ENCODE results near the gene BACH2.
"Not testable (repeated sequence)": the region's sequence is repeated elsewhere in the genome, so short reads cannot be mapped to it uniquely, and the experiment has no call there.

The BACH2 gene

DNA sequence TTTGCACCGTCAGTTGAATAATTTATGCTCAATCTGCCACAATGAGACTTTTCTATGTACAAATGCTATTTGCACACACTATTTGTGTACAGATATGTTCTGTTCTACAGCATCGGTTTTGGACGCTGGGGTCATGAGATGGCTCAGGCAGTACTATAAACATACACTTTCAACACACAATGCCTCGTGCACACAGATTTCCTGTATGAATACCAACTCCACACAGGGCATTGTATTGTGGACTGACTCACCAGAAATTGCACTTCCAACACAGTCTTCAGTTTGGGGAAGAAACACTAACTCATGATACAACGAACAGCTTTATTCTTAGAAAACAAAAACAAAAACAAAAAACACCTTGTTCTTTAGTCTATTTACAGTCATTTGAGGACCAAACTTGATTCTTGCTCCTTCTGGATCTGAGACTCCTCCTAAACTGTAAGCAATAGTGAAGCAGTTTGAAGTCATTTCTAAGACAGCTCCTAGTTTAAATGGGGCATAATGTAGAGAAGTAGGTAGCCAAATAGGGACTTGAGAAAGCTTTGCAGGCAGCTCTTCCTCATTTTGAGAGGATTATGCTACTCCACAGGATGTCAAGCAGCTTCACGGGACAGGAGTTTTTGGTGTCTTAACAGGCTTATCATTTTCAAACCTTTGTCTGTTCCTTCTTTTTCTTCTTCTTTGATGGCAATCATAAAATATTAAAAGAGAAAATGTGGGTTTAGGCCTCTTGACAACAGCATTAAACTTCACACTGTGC lies 368.7 kb downstream of the BACH2 start:
- DNase-seq, result no peak

DNA sequence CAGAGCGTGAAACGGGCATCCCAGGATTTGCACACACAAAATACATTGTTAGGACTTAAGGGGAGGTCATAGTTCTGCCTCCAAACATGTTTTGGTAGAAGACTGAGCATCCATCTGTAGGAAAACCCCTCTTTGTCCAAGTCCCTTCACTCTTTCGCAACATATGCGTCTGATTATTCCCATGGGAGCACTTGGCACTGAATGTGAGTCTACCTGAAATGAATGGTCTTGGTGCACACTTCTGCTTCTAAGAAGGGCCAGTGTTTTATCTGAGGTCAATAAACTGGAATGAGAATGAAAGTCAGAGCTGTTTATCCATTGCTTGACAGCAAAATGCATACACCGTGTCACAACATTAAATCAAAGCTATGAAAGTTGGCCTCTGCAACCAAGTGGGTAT lies 369.4 kb downstream of the BACH2 start:
- DNase-seq, result no peak

DNA sequence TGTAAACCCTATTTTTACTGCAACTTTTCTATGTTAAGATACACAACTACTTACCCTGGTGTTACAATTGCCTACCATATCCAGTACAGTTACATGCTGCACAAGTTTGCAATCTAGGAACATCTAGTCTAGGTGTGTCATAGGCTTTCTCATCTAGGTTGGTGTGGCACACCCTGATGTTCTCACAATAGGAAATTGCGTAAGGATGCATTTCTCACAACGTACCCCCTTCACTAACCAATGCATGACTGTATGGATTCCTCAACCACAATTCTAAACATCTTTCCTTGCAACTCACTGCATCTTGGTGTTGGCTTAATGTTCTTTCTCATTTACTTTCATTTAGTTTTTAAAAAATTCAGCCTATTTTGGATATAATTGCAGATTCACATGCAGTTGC lies 370.8 kb downstream of the BACH2 start:
- DNase-seq, result no peak

DNA sequence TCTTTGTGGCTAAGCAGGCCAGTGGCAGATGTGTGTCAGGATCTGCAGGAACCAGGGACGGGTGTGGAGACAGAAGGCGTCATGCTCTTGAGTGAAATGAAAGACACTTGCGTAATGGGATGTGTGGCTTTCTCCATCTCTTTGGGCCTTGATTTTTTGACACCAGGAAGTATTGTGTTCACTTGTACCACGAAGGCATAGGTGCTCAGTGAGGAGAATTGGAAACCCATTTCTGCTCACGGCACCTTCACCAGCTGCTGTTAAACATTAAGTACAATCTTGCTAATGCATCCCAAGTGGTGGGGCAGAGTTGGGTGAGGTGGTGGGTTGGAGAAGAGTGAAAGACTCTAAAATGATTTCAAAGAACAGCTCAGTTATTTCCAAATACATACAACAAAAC lies 372.4 kb downstream of the BACH2 start:
- no peak for DNase-seq

DNA sequence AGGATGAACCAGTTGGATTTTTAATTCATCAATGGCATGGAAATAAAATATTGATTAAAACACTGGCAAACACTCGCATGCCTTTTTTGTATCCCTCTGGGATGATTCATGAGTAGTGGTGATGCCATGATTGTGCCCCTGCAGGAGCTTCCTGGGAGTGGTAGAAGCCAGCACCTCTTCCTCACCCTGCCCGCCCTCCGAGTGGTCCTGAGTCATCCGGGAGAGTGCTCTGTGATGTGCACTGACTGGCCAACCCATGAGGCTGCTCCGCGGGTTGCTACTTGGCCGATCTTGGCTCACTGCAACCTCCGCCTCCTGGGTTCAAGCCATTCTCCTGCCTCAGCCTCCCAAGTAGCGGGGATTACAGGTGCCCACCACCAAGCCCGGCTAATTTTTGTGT lies 375.0 kb downstream of the BACH2 start:
- DNase-seq, result no peak

DNA sequence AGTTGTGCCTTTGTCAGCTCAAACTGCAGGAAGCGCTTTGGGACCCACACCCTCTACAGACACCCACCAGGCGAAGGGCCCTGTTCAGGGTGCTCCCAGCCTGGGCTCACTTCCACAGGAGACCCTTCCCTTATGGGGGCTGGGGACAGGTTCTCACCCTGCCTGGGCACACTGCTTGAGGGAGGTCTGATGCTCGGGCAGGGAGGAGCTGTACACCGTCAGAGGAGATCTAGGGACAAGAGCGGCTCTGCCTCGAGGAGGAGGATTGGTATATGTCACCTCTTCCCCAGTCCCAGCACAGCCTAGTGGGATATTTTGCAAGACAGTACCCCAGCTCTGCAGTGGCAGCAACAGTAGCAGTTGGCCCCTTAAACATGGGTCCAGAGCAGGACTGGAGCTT lies 375.4 kb downstream of the BACH2 start:
- DNase-seq, result no peak

DNA sequence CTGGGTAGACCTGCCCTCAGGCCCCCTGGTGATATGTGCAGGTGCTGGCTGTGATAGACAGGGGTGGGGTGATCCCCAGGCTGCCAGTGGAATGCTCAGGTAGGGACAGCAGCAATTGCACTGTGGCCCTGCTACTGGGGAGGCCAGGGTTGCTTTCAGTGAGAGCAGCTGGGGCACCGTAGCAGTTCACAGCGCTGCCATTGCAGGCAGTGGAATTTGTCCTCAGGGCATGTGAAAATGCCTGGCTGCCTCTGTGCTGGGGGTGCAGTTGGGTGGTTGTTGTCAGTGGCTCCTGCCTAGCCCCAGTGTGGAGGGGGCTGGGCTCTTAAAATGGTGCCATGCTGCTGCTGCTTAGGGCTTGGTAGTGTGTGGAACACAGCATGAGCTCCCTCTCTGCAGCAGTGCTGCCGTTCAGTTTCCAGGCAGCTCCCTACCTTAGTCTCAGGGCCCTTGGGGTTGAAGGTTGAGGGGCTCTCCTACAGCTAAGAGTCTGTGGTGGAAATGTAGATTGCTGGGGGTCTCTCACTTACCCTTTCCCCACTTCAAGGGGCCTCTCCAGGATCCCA lies 378.8 kb downstream of the BACH2 start:
- DNase-seq, result no peak

DNA sequence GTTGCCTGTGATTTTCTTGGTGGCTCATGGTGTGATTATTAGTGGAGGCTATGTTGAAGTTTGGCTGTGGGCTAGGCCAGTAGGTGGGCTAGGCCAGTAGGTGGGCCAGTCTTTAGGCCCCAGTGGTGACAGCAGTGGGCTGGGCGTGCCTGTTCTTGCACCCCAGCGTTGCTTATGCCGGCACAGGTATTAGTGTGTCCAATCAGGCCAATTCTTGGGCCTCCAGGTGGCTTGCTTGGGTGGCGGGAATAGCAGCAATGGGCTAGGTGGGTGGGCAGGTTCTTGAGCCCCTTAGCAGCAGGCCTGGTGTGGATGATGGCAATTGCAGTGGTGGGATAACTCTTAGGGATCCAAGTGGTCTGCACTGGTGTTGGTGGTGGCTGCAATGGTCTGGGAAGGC lies 379.4 kb downstream of the BACH2 start:
- no peak for DNase-seq

DNA sequence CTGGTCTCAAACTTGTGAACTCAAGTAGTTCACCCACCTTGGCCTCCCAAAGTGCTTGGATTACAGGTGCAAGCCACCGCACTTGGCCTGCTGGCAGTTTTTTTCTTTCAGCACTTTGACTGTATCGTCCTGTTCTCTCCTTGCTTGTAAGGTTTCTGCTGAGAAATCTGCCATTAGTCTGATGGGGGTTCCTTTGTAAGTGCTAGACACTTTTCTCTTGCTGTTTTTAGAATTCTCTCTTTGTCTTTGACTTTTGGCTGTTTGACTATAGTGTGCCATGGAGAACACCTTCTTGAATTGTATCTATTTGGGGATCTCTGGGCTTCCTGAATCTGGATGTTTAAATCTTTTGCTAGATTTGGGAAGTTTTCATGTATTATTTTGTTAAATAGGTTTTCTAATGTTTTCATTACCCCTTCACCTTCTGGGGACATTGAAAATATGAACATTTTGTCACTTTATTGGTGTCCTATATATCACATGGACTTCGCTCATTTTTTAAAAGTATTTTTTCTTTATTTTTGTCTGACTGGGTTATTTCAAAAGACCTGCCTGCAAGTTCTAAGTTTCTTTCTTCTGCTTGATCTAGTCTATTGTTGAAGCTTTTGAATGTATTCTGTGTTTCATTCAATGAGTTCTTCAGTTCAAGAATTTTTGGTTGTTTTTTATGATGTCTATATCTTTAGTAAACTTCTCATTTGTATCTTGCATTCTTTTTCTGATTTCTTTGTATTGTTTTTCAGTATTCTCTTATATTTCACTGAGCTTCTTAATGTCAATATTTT lies 380.3 kb downstream of the BACH2 start:
- no peak for DNase-seq

DNA sequence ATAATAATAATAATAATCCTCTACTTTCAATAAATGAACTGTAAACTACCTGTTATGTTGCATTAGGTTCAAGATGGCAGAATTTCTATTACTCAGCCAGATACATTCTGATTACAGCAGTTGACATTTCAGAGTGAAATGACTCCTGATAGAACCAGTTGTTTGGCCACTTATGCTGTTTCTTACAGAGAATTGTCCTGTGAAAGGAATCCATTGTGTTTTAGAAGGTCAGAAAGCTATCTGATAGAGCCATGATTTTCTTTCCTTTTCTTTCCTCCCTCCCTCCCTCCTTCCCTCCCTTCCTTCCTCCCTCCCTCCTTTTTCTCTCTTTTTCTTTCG lies 385.8 kb downstream of the BACH2 start:
- DNase-seq, result no peak

DNA sequence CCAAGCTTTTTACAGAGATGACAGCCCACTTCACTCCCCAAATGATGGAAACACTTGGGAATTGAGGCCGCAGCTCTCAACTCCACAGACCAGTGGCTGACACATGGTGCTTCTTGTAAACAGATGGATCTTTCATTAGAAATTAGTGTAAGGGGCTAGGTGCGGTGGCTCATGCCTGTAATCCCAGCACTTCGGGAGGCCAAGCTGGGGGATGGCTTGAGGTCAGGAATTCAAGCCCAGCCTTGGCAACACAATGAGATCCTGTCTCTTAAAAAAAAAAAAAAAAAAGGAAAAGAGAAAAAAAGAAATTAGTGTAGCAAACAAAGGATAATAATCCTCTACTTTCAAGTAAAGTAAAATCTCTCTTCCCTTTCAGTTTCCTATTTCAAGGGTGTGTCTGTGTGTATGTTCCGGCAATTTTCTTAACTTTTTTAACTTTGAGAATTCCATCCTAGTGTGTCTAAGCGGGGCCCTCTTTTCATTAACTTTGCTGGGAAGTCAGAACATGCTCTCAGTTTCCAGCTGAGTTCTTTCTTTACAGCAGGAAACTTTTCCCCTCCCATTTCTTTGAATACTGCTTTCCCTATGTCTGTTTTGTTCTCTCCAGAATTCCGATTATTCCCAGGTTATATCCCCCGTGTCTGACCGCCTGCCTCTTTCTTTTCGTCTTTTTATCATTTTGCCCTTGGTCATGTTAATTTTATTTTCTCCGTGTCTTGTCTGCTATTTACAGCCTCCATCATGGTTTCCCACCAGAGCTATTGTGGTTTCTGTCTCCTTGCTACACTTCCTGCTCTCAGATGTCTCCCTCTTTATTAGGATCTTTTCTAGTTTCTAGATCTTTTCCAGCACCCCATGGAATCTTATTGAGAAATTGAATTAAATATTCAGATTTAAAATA lies 386.4 kb downstream of the BACH2 start:
- not testable (repeated sequence) for DNase-seq

DNA sequence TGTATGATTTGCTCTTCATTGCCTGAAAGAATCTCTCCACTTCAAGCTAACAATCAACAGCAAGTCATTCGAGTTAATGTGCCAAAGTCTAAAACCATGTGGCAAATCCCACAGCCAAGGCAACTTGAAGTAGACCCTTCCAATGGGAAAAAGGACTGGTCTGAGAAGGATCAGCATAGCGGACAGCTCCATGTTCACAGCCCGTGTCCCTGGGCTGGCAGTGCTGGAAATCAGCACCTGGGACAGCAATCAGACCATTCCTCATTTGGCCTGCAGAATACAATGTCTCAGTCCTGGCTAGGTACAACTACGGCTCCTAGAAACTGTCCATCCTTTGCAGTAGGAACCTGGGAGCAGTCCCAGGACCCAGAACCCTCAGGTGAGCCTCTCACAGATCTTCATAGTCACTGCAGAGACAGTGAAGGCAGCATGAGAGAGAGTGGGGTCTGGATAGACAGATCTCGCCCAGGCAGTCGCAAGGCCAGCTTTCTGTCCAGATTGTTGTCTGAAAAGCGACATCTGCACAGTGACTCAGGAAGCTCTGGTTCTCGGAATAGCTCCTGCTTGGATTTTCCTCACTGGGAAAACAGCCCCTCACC lies 401.3 kb downstream of the BACH2 start:
- peak; percentile 0 for DNase-seq

DNA sequence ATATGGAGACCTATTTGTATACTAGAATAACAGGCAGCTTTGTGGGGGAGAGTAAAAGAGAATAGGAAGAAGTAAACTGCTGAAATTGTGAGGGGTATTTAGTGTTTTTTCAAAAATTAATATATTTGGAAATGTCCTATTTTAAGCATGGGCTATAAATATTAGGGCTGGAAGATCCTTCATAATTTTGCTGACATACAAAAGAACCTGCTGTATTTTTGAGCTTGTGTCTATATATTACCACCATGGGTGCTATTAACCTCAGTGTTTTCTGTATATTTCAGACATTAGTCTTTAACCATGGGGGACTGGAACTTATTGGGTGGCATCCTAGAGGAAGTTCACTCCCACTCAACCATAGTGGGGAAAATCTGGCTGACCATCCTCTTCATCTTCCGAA lies 402.5 kb downstream of the BACH2 start, which contains the start of gene GJA10:
Gene GJA10, plus strand, starts transcription at position 301 of the 400 bp plus-strand sequence. Its CDS starts 0 bp downstream, at position 301.
- DNase-seq, result no peak

DNA sequence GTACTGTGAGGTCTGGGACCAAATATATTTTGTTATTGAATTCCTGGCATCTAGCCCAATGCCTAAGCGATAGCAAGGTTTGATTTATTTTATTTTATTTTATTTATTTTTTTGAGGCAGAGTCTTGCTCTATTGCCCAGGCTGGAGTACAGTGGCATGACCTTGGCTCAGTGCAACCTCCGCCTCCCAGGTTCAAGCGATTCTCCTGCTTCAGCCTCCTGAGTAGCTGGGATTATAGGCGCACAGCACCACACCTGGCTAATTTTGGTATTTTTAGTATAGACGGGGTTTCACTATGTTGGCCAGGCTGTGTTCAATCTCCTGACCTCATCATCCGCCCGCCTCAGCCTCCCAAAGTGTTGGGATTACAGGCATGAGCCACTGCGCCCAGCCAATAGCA lies 404.1 kb downstream of the BACH2 start:
- not testable (repeated sequence) for DNase-seq

DNA sequence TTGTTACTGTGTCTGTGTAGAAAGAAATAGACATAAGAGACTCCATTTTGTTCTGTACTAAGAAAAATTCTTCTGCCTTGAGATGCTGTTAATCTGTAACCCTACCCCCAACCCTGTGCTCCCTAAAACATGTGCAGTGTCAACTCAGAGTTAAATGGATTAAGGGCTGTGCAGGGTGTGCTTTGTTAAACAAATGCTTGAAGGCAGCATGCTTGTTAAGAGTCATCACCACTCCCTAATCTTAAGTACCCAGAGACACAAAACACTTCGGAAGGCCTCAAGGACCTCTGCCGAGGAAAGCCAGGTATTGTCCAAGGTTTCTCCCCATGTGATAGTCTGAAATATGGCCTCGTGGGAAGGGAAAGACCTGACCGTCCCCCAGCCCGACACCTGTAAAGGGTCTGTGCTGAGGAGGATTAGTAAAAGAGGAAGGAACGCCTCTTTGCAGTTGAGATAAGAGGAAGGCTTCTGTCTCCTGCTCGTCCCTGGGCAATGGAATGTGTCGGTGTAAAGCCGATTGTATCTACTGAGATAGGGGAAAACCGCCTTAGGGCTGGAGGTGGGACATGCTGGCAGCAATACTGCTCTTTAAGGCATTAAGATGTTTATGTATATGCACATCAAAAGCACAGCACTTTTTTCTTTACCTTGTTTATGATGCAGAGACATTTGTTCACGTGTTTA lies 405.7 kb downstream of the BACH2 start:
- not testable (repeated sequence) for DNase-seq

DNA sequence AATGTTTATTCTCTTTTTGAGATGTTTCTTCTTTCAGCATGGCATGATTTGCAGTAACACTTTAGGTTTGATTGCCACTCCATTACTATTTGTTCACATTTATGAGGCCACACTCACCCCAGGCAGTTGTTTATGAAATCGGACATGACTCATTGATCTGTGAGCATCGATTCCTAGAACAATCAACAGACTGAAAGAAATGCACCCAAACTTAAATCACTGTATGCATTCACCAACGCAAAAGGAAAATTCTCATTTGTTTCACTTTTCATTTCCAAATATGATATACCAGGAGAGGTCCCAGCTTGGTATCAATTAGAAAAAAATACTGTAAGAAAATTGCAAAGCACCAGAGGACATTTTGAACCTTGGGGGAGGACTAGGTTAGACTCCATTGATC lies 407.8 kb downstream of the BACH2 start:
- DNase-seq, result no peak

DNA sequence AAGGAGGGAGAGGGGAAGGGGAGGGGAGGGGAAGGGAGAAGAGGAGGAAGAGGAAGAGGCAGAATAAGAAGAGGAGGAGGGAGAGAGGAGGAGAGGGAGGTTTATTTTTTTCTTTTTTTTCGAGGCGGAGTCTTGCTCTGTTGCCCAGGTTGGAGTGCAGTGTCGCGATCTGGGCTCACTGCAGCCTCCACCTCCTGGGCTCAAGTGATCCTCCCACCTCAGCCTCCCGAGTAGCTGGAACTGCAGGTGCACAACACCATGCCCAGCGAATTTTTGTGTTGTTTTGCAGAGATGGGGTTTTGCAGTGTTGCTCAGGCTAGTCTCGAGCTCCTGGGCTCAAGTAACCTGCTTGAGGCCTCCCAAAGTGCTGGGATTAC lies 408.5 kb downstream of the BACH2 start:
- no peak for DNase-seq

DNA sequence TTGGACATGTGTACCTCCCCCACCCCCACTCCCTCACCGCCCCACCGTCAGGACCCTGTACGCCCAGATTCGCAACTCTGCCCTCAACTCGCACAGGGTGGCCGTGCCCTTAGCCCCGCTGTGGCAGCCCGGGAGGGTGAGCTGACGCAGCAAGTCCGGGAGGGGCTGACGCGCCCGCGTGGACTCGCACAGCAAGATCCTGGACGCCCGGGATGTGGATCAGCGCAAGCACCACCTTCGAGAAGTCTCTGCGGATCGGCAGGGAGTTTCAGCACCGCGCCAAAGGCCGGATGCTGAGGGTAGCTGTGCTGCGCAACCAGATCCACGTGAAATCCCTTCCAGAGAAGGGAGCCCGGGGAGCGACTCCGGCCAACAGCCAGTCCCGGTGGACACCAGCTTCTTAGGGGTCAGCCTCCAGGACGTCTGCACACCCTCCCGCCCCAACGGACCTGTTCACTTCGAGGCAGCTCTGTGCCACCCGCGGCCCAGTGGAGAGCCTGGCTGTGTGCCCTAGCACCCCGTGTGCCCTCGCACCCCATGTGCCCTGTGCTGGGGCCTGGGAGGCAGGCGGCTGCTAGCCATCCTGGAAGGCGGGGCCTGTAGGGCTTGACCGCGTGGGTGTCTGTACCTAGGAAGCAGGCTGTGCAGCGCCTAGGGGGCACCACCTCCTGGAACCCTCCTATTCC lies 409.0 kb downstream of the BACH2 start:
- no peak for DNase-seq

DNA sequence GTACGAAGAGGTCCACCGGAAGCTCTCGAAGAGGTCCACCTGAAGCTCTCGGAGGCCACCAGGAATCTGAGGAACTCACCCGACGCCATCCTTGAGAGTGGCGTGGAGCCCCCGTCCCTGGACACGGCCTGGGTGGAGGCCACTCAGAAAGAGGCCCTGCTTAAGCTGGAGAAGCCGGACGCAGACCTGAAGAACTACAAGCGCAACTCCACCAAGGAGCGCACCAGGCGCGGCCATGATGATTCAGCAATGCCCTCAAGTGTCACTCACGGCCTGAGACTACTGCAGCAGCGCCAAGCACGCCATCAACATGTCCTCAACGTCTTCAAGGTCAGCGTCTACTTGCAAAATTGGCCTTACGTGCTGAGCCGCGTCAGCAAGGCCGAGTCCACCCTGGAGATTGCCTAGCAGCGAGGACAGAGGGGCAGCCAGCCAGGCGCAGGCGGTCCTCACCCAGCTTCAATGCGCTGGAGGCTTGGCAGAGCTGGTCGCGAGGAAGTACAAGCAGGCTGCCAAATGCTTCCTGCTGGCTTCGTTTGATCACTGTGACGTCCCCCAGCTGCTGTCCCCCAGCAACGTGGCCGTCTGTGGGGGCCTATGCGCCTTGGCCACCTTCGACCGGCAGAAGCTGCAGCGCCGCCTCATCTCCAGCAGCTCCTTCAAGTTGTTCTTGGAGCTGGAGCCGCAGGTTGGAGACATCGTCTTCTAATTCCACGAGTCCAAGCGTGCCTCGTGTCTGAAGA lies 410.1 kb downstream of the BACH2 start:
- DNase-seq, result no peak

Measured in GDM1 (cell line).